Natural killer cell (primary cell): ENCODE results near the gene TEX10. TPM values are rescaled to one million over a fixed set of nuclear protein-coding genes. Genes with fewer than 3 reads are reported as not detected.

Experiments used
- ATAC-seq, 3 donors: fragments of 150-1000 bp in 2 of 3; fragments of 200-7000 bp in 1 of 3; cut with Tn5 transposase; 1 replicate in 1 of 3; 2 replicates in 2 of 3; pipeline ENCODE4 v1.10.0; 2021; ENCODE audit warnings: mild to moderate bottlenecking in 2 of 3, moderate library complexity in 2 of 3
- DNase-seq, 2 donors: peaks; one replicate each; pipeline versions ENCODE4 v3.0.0 to v3.0.0-alpha.2; 2013 to 2021; ENCODE audit warnings: mixed read lengths in 1 of 2
- H3K27ac ChIP-seq: one replicate; pipeline ENCODE4 v1.5.1; 2013; ENCODE audit warnings: mild to moderate bottlenecking, low read length
- H3K27me3 ChIP-seq: one replicate; pipeline ENCODE4 v1.6.1; 2013; ENCODE audit warnings: low read length; ENCODE audit not compliant: control insufficient read depth, insufficient read depth
- H3K36me3 ChIP-seq: one replicate; pipeline ENCODE4 v1.6.1; 2013; ENCODE audit warnings: low read length; ENCODE audit not compliant: control insufficient read depth, insufficient read depth
- H3K4me1 ChIP-seq: one replicate; pipeline ENCODE4 v1.6.1; 2013; ENCODE audit warnings: low read length; ENCODE audit not compliant: control insufficient read depth, insufficient read depth
- H3K4me3 ChIP-seq: one replicate; pipeline ENCODE4 v1.5.1; 2013; ENCODE audit warnings: low read length
- H3K9me3 ChIP-seq: one replicate; pipeline ENCODE4 v1.6.1; 2013; ENCODE audit warnings: low read length; ENCODE audit not compliant: control insufficient read depth, insufficient read depth
- H3K27ac Mint-ChIP-seq, 2 donors: one replicate each; pipeline ENCODE4 v1.8.0; 2022; ENCODE audit warnings: mild to moderate bottlenecking in 2 of 2, mixed read lengths in 2 of 2, moderate library complexity in 1 of 2
- H3K27me3 Mint-ChIP-seq, 2 donors: one replicate each; pipeline ENCODE4 v1.8.0; 2022; ENCODE audit warnings: low read depth in 2 of 2, mixed read lengths in 2 of 2
- H3K36me3 Mint-ChIP-seq: one replicate; pipeline ENCODE4 v1.8.0; 2022; ENCODE audit warnings: mixed read lengths
- H3K4me1 Mint-ChIP-seq, 2 donors: one replicate each; pipeline ENCODE4 v1.8.0; 2022; ENCODE audit warnings: mixed read lengths in 2 of 2
- H3K4me3 Mint-ChIP-seq: one replicate; pipeline ENCODE4 v1.8.0; 2022; ENCODE audit warnings: mild to moderate bottlenecking, moderate library complexity, mixed read lengths
- H3K9me3 Mint-ChIP-seq, 2 donors: one replicate each; pipeline ENCODE4 v1.8.0; 2022; ENCODE audit warnings: mixed read lengths in 2 of 2
- CTCF ChIP-seq: fragments of 200-600 bp; IDR thresholded peaks from one replicate; pipeline ENCODE4 v1.8.0; 2022; ENCODE audit warnings: antibody characterized with exemption
- WGBS: methylation state at CpG from one replicate; pipeline ENCODE4 v1.1.7; 2013; ENCODE audit warnings: missing lambda C conversion rate; ENCODE audit not compliant: insufficient coverage; 5-methylcytosine and 5-hydroxymethylcytosine counted together
- intact Hi-C: fragments of 100-400 bp; cut with micrococcal nuclease; formaldehyde crosslinking; loops from one replicate; pipeline ENCODE4 v1.14.2; 2022
- total RNA-seq, 4 donors: library from RNA; stranded (reverse); fragments of 120-200 nt in 1 of 4; gene quantifications; one replicate each; pipeline versions ENCODE4 v1.2.3 to v1.2.4, GENCODE V29; 2013 to 2022

The TEX10 gene
- total RNA-seq, 3 donors from 2014 or later (not counting 1 experiment from before 2014, with no cell fraction given), result 11.1 to 15.9 (median 13.2) TPM

- H3K4me3 ChIP-seq, result no peak overlapping the region
- no peak overlapping the region for H3K27ac ChIP-seq
- H3K4me3 Mint-ChIP-seq, result no peak overlapping the region
- no peaks in the 10 kb centered on the region for H3K27me3 ChIP-seq
- no peak for DNase-seq
- ATAC-seq, result no peak
- H3K36me3 ChIP-seq, result peaks cover 16% of the 10 kb centered on the region
- intact Hi-C loops, result no loop called here
- H3K27me3 Mint-ChIP-seq, result no peaks in the 10 kb centered on the region
- H3K9me3 ChIP-seq, result no peaks in the 10 kb centered on the region
- no peaks in the 10 kb centered on the region for H3K4me1 ChIP-seq
- peaks cover 20 to 30% of the 10 kb centered on the region in 2 donors for H3K4me1 Mint-ChIP-seq
- WGBS, result 90% methylated on average over 4 of the region's 4 CpGs
- H3K36me3 Mint-ChIP-seq, result peaks cover 26% of the 10 kb centered on the region
- H3K9me3 Mint-ChIP-seq, result no peaks in the 10 kb centered on the region
- TF ChIP-seq CTCF, result no peak
- H3K27ac Mint-ChIP-seq, result peak overlapping the region in 1 of 2 donors; percentile 21
Observed at GRCh38 chr9:100315561-100315960, 37.2 kb downstream of the TEX10 start.

- Mint-ChIP-seq H3K4me3 (no peak overlapping the region), H3K27ac (no peak overlapping the region), H3K27me3 (no peaks in the 10 kb centered on the region), H3K9me3 (no peaks in the 10 kb centered on the region), H3K4me1 (peaks cover 11 to 16% of the 10 kb centered on the region in 2 donors), H3K36me3 (peaks cover 14% of the 10 kb centered on the region)
- no peak for TF ChIP-seq CTCF
- no peaks in the 10 kb centered on the region for H3K9me3 ChIP-seq
- no peaks in the 10 kb centered on the region for H3K27me3 ChIP-seq
- ATAC-seq (no peak), DNase-seq (no peak)
- peaks cover 23% of the 10 kb centered on the region for H3K36me3 ChIP-seq
- intact Hi-C loops, result no loop called here
- no peak overlapping the region for H3K27ac ChIP-seq
- H3K4me3 ChIP-seq, result no peak overlapping the region
- H3K4me1 ChIP-seq, result no peaks in the 10 kb centered on the region
- WGBS, result 96% methylated on average over 2 of the region's 2 CpGs
Observed at GRCh38 chr9:100309992-100310391, 42.8 kb downstream of the TEX10 start.

DNA sequence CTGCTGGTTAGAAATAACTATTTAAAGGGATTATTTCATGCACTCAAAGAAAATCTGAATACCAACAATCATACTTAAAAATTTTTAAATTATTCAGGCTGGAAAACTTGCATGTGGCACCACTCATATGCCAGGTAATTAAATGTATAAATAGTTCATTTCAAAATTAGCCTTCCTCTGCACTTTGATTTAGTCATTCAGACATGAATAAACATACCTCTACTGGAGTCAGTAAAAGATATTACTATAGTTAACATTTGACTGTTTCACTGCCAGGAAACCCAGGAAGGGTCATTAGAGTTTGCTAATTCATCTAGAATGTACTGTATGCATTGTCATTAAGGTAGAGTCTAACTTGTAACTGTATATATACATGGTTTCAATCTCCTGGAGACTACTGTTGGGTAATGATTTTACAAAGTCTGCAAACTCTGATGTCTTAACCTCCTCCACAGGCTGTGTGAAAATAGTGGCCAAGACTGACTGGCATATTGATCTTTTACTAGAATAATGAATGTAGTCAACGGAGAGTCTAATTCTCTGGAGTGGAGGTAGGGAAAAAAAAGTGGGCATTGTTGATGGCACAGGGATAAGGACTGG, 43.7 kb downstream of the TEX10 start:
- TF ChIP-seq CTCF, result no peak
- Mint-ChIP-seq H3K36me3 (peaks cover 16% of the 10 kb centered on the region), H3K27ac (no peak overlapping the region), H3K27me3 (no peaks in the 10 kb centered on the region), H3K9me3 (no peaks in the 10 kb centered on the region), H3K4me3 (no peak overlapping the region), H3K4me1 (peaks cover 11 to 16% of the 10 kb centered on the region in 2 donors)
- H3K4me3 ChIP-seq, result no peak overlapping the region
- ATAC-seq, result no peak
- H3K36me3 ChIP-seq, result peaks cover 30% of the 10 kb centered on the region
- no peaks in the 10 kb centered on the region for H3K4me1 ChIP-seq
- 100% methylated on average over 1 of the region's 1 CpG for WGBS
- H3K9me3 ChIP-seq, result no peaks in the 10 kb centered on the region
- H3K27ac ChIP-seq, result no peak overlapping the region
- H3K27me3 ChIP-seq, result no peaks in the 10 kb centered on the region
- intact Hi-C loops, result no loop called here
- DNase-seq, result no peak

GRCh38 chr9:100307080-100307479, 45.7 kb downstream of the TEX10 start:
- H3K4me3 Mint-ChIP-seq, result no peak overlapping the region

More at GRCh38 chr9:100307080-100307479, 45.7 kb downstream of the TEX10 start:
- ATAC-seq (no peak), DNase-seq (no peak)
- Mint-ChIP-seq H3K27ac (no peak overlapping the region), H3K4me1 (peaks cover 11 to 16% of the 10 kb centered on the region in 2 donors), H3K27me3 (no peaks in the 10 kb centered on the region), H3K9me3 (no peaks in the 10 kb centered on the region), H3K36me3 (peaks cover 23% of the 10 kb centered on the region)
- Histone ChIP-seq H3K36me3 (peaks cover 47% of the 10 kb centered on the region), H3K27ac (no peak overlapping the region), H3K4me1 (no peaks in the 10 kb centered on the region), H3K9me3 (no peaks in the 10 kb centered on the region), H3K27me3 (no peaks in the 10 kb centered on the region), H3K4me3 (no peak overlapping the region)
- intact Hi-C loops, result no loop called here
- WGBS, result 100% methylated on average over 1 of the region's 2 CpGs
- TF ChIP-seq CTCF, result no peak
